ENCODE measurements around the gene ANKRD12.

DNA sequence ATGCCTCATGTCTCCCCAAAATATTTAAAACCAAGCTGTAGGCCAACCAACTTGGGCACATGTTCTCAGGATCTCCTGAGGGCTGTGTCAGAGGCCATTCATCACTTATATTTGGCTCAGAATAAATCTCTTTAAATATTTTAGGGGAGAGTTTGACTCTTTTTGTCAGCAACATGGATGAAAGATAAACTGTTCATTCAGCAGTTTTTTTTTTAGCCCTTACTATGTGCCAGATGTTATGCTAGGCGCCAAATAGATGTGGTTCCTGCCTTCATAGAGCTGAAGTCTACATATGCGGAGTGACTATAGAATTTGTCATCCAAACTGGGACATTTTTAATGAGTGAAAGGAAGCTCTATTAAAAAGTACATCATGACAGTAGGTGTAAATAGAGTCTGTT lies 155.5 kb downstream of the ANKRD12 start:
- TF ChIP-seq, protein P1, sequence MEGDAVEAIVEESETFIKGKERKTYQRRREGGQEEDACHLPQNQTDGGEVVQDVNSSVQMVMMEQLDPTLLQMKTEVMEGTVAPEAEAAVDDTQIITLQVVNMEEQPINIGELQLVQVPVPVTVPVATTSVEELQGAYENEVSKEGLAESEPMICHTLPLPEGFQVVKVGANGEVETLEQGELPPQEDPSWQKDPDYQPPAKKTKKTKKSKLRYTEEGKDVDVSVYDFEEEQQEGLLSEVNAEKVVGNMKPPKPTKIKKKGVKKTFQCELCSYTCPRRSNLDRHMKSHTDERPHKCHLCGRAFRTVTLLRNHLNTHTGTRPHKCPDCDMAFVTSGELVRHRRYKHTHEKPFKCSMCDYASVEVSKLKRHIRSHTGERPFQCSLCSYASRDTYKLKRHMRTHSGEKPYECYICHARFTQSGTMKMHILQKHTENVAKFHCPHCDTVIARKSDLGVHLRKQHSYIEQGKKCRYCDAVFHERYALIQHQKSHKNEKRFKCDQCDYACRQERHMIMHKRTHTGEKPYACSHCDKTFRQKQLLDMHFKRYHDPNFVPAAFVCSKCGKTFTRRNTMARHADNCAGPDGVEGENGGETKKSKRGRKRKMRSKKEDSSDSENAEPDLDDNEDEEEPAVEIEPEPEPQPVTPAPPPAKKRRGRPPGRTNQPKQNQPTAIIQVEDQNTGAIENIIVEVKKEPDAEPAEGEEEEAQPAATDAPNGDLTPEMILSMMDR (conservative IDR thresholded peaks at IDR 0.05; ENCODE audit: low read depth, low read length) = no peak
- TF ChIP-seq RAD21 (IDR thresholded peaks at IDR 0.05; ENCODE audit: low read length) (no peak), POLR2A (IDR thresholded peaks at IDR 0.05; ENCODE audit: low read depth, low read length) (no peak), BHLHE40 (IDR thresholded peaks at IDR 0.05; ENCODE audit: low read depth, low read length) (no peak), MAFK (IDR thresholded peaks at IDR 0.05; ENCODE audit: low read depth, low read length) (peak; percentile 25; the same call in 1 of the 2 replicates), CHD1 (IDR thresholded peaks at IDR 0.05; ENCODE audit: low read depth, low read length) (no peak), SMC3 (IDR thresholded peaks at IDR 0.05; ENCODE audit: low read depth, low read length) (no peak), RCOR1 (IDR thresholded peaks at IDR 0.05; ENCODE audit: insufficient replicate concordance, low read length) (no peak), MAZ (IDR thresholded peaks at IDR 0.05; ENCODE audit: borderline replicate concordance, low read depth, low read length) (no peak), RFX5 (IDR thresholded peaks at IDR 0.05; ENCODE audit: low read depth, low read length) (no peak), CEBPB (IDR thresholded peaks at IDR 0.05; ENCODE audit: low read depth, low read length) (no peak), FOS (IDR thresholded peaks at IDR 0.05; ENCODE audit: low read depth, low read length) (no peak), MXI1 (IDR thresholded peaks at IDR 0.05; ENCODE audit: borderline replicate concordance, low read depth, low read length) (no peak)
- TF ChIP-seq, protein P2, sequence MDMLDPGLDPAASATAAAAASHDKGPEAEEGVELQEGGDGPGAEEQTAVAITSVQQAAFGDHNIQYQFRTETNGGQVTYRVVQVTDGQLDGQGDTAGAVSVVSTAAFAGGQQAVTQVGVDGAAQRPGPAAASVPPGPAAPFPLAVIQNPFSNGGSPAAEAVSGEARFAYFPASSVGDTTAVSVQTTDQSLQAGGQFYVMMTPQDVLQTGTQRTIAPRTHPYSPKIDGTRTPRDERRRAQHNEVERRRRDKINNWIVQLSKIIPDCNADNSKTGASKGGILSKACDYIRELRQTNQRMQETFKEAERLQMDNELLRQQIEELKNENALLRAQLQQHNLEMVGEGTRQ (IDR thresholded peaks at IDR 0.05; ENCODE audit: low read depth, low read length) = no peak
